WTC11 (cell line): ENCODE measurements around the gene SAMD4A. TPM values are rescaled to one million over a fixed set of nuclear protein-coding genes. Genes with fewer than 3 reads are reported as not detected.

Experiments
- ATAC-seq: fragments of 200-7000 bp; cut with Tn5 transposase; 2 replicates; pipeline ENCODE4 v1.10.0; 2021; ENCODE audit warnings: mild to moderate bottlenecking, moderate library complexity
- CTCF ChIA-PET: fragments of 300-600 bp; sonication (Branson Sonifier 250); formaldehyde crosslinking; loops from one replicate; lab custom pipeline; 2021; ENCODE audit warnings: antibody characterized with exemption; lab: Charles Lee
- POLR2A ChIA-PET: fragments of 350-600 bp; sonication (Branson Sonifier 250); formaldehyde crosslinking; loops from one replicate; lab custom pipeline; 2021; ENCODE audit warnings: antibody characterized with exemption; lab: Charles Lee
- DNase-seq: peaks from one replicate; pipeline ENCODE4 v3.0.0; 2021; ENCODE audit warnings: low spot score
- H3K27ac Mint-ChIP-seq: 2 replicates; pipeline ENCODE4 v1.8.0; 2021; ENCODE audit warnings: mixed read lengths
- H3K27me3 Mint-ChIP-seq: 2 replicates; pipeline ENCODE4 v1.8.0; 2021; ENCODE audit warnings: low read depth, mild to moderate bottlenecking, moderate library complexity, mixed read lengths
- H3K36me3 Mint-ChIP-seq: 2 replicates; pipeline ENCODE4 v1.8.0; 2021; ENCODE audit warnings: mixed read lengths
- H3K4me1 Mint-ChIP-seq: 2 replicates; pipeline ENCODE4 v1.8.0; 2022; ENCODE audit warnings: mixed read lengths
- H3K4me3 Mint-ChIP-seq: 2 replicates; pipeline ENCODE4 v1.8.0; 2021; ENCODE audit warnings: mild to moderate bottlenecking, moderate library complexity, mixed read lengths
- H3K9me3 Mint-ChIP-seq: 2 replicates; pipeline ENCODE4 v1.8.0; 2021; ENCODE audit warnings: mixed read lengths
- ATF1 ChIP-seq: sonication (generic); formaldehyde crosslinking; IDR thresholded peaks from 2 replicates; pipeline ENCODE4 v1.8.1; 2023; ENCODE audit warnings: mild to moderate bottlenecking, moderate library complexity, missing genetic modification reagents
- ATF3 ChIP-seq: sonication (generic); formaldehyde crosslinking; conservative IDR thresholded peaks from 2 replicates; pipeline ENCODE4 v1.8.1; 2022; ENCODE audit warnings: mild to moderate bottlenecking, missing genetic modification reagents
- CDX4 ChIP-seq: fragments of 250-450 bp; sonication (Bioruptor Pico); IDR thresholded peaks from 2 replicates; pipeline ENCODE4 v1.9.0; 2021; ENCODE audit warnings: moderate library complexity, mild to moderate bottlenecking, inconsistent platforms, borderline replicate concordance
- FOXJ3 ChIP-seq: sonication (generic); formaldehyde crosslinking; IDR thresholded peaks from 2 replicates; pipeline ENCODE4 v1.9.0; 2021; ENCODE audit warnings: missing genetic modification reagents, mild to moderate bottlenecking, borderline replicate concordance
- FOXP1 ChIP-seq: sonication (generic); formaldehyde crosslinking; IDR thresholded peaks from 2 replicates; pipeline ENCODE4 v1.8.0; 2022; ENCODE audit warnings: missing genetic modification reagents, mild to moderate bottlenecking, moderate library complexity, borderline replicate concordance
- FOXP4 ChIP-seq: sonication (generic); formaldehyde crosslinking; IDR thresholded peaks from 2 replicates; pipeline ENCODE4 v1.8.0; 2022; ENCODE audit warnings: mild to moderate bottlenecking, missing genetic modification reagents
- IRF2 ChIP-seq: sonication (generic); formaldehyde crosslinking; IDR thresholded peaks from 2 replicates; pipeline ENCODE4 v1.8.0; 2022; ENCODE audit warnings: low read depth, missing genetic modification reagents, borderline replicate concordance
- JAZF1 ChIP-seq: fragments of 250-450 bp; sonication (Bioruptor Pico); IDR thresholded peaks from 2 replicates; pipeline ENCODE4 v1.9.0; 2021; ENCODE audit warnings: moderate library complexity, mild to moderate bottlenecking, inconsistent platforms
- KAT7 ChIP-seq: sonication (generic); formaldehyde crosslinking; IDR thresholded peaks from 2 replicates; pipeline ENCODE4 v1.8.1; 2023; ENCODE audit warnings: missing genetic modification reagents, mild to moderate bottlenecking, borderline replicate concordance
- NR1H2 ChIP-seq: sonication (generic); formaldehyde crosslinking; IDR thresholded peaks from 2 replicates; pipeline ENCODE4 v1.9.0; 2021; ENCODE audit warnings: mild to moderate bottlenecking, moderate library complexity, missing genetic modification reagents
- NR3C1 ChIP-seq: sonication (generic); formaldehyde crosslinking; conservative IDR thresholded peaks from 2 replicates; pipeline ENCODE4 v1.8.1; 2023; ENCODE audit warnings: low read depth, mild to moderate bottlenecking, missing genetic modification reagents
- PREB ChIP-seq: sonication (generic); formaldehyde crosslinking; IDR thresholded peaks from 2 replicates; pipeline ENCODE4 v1.8.1; 2022; ENCODE audit warnings: mild to moderate bottlenecking, missing genetic modification reagents, moderate library complexity, borderline replicate concordance
- SMAD3 ChIP-seq: sonication (generic); formaldehyde crosslinking; IDR thresholded peaks from 2 replicates; pipeline ENCODE4 v1.8.0; 2022; ENCODE audit warnings: missing genetic modification reagents, mild to moderate bottlenecking, borderline replicate concordance
- SMAD4 ChIP-seq: sonication (generic); formaldehyde crosslinking; IDR thresholded peaks from 2 replicates; pipeline ENCODE4 v1.8.0; 2022; ENCODE audit warnings: mild to moderate bottlenecking, missing genetic modification reagents
- TCF7 ChIP-seq: sonication (generic); formaldehyde crosslinking; IDR thresholded peaks from 2 replicates; pipeline ENCODE4 v1.8.0; 2022; ENCODE audit warnings: mild to moderate bottlenecking, low read depth, missing genetic modification reagents, moderate library complexity
- TP53 ChIP-seq: sonication (generic); formaldehyde crosslinking; IDR thresholded peaks from 2 replicates; pipeline ENCODE4 v1.8.1; 2023; ENCODE audit warnings: mild to moderate bottlenecking, missing genetic modification reagents
- ZBTB21 ChIP-seq: sonication (generic); formaldehyde crosslinking; IDR thresholded peaks from 2 replicates; pipeline ENCODE4 v1.8.1; 2023; ENCODE audit warnings: mild to moderate bottlenecking, missing genetic modification reagents, borderline replicate concordance
- ZNF232 ChIP-seq: sonication (generic); formaldehyde crosslinking; IDR thresholded peaks from 2 replicates; pipeline ENCODE4 v1.8.0; 2022; ENCODE audit warnings: mild to moderate bottlenecking, missing genetic modification reagents
- ZNF317 ChIP-seq: sonication (generic); formaldehyde crosslinking; IDR thresholded peaks from 2 replicates; pipeline ENCODE4 v1.8.1; 2023; ENCODE audit warnings: low read depth, mild to moderate bottlenecking, moderate library complexity, missing genetic modification reagents, borderline replicate concordance
- ZNF396 ChIP-seq: fragments of 250-450 bp; sonication (Bioruptor Pico); IDR thresholded peaks from 2 replicates; pipeline ENCODE4 v1.8.0; 2021; ENCODE audit warnings: mild to moderate bottlenecking, moderate library complexity, borderline replicate concordance
- total RNA-seq: library from RNA; stranded (reverse); gene quantifications from 3 replicates; pipeline ENCODE4 v1.2.3, GENCODE V29; 2021
- TF ChIP-seq, protein P1 (sequence below): sonication (generic); formaldehyde crosslinking; IDR thresholded peaks from 2 replicates; pipeline ENCODE4 v1.8.1; 2023; ENCODE audit warnings: mild to moderate bottlenecking, missing genetic modification reagents
- TF ChIP-seq, protein P2 (sequence below): fragments of 200-600 bp; IDR thresholded peaks from 2 replicates; pipeline ENCODE4 v1.8.0; 2022; ENCODE audit warnings: antibody characterized with exemption

The SAMD4A gene
- total RNA-seq, 1 experiment from 2014 or later: 6.0 TPM

GRCh38 chr14:54760866-54761575, 194.1 kb downstream of the SAMD4A start:
- Mint-ChIP-seq H3K27ac (peak overlapping the region; percentile 49; the same call in 1 of the 2 replicates), H3K9me3 (no peaks in the 10 kb centered on the region), H3K27me3 (no peaks in the 10 kb centered on the region), H3K36me3 (no peaks in the 10 kb centered on the region; the same call in 1 of the 2 replicates), H3K4me1 (no peaks in the 10 kb centered on the region), H3K4me3 (no peak overlapping the region)
- CTCF ChIA-PET: interaction anchor here (1.0 kb wide), 1 partner anchor 12 kb away, joined by 3 read pairs; no protein-coding TSS in a partner anchor
- POLR2A ChIA-PET: no interaction called here
- DNase-seq (no peak), ATAC-seq (no peak)
- TF ChIP-seq ZNF232 (CRISPR knock-in tag) (no peak), ATF1 (CRISPR knock-in tag) (no peak), NR1H2 (CRISPR knock-in tag) (no peak), TCF7 (CRISPR knock-in tag) (no peak), TP53 (CRISPR knock-in tag) (no peak), IRF2 (no peak), PREB (CRISPR knock-in tag) (no peak), KAT7 (no peak), FOXP4 (CRISPR knock-in tag) (no peak), NR3C1 (CRISPR knock-in tag) (no peak), ATF3 (CRISPR knock-in tag) (no peak), FOXP1 (CRISPR knock-in tag) (no peak), FOXJ3 (CRISPR knock-in tag) (no peak), ZNF317 (CRISPR knock-in tag) (no peak), JAZF1 (no peak), ZNF396 (CRISPR knock-in tag) (no peak)
- TF ChIP-seq, protein P1, sequence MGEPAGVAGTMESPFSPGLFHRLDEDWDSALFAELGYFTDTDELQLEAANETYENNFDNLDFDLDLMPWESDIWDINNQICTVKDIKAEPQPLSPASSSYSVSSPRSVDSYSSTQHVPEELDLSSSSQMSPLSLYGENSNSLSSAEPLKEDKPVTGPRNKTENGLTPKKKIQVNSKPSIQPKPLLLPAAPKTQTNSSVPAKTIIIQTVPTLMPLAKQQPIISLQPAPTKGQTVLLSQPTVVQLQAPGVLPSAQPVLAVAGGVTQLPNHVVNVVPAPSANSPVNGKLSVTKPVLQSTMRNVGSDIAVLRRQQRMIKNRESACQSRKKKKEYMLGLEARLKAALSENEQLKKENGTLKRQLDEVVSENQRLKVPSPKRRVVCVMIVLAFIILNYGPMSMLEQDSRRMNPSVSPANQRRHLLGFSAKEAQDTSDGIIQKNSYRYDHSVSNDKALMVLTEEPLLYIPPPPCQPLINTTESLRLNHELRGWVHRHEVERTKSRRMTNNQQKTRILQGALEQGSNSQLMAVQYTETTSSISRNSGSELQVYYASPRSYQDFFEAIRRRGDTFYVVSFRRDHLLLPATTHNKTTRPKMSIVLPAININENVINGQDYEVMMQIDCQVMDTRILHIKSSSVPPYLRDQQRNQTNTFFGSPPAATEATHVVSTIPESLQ (CRISPR knock-in tag): no peak
- TF ChIP-seq, protein P2, sequence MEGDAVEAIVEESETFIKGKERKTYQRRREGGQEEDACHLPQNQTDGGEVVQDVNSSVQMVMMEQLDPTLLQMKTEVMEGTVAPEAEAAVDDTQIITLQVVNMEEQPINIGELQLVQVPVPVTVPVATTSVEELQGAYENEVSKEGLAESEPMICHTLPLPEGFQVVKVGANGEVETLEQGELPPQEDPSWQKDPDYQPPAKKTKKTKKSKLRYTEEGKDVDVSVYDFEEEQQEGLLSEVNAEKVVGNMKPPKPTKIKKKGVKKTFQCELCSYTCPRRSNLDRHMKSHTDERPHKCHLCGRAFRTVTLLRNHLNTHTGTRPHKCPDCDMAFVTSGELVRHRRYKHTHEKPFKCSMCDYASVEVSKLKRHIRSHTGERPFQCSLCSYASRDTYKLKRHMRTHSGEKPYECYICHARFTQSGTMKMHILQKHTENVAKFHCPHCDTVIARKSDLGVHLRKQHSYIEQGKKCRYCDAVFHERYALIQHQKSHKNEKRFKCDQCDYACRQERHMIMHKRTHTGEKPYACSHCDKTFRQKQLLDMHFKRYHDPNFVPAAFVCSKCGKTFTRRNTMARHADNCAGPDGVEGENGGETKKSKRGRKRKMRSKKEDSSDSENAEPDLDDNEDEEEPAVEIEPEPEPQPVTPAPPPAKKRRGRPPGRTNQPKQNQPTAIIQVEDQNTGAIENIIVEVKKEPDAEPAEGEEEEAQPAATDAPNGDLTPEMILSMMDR: no peak

DNA sequence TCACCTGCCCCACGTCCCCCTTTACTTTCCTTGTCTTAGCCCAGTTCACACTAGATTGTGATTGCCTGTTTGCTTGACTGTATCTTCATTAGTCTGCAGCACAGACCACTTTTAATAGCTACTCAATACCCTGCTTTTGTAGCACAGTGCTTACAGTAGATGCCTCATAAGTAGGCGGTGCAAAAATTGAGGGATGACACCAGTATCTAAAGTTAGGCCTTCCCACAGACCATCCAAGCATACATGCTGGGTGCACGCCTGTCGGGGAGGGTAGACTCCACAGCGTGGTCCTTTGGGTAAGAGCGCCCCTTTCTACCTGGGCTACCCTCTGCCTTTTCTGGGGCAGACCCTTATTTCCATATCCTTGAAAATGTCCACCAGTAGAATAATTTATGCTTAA, 194.9 kb downstream of the SAMD4A start:
- ATAC-seq (no peak), DNase-seq (no peak)
- Mint-ChIP-seq H3K27ac (no peak overlapping the region; the same call in 1 of the 2 replicates), H3K27me3 (no peaks in the 10 kb centered on the region), H3K9me3 (no peaks in the 10 kb centered on the region), H3K4me1 (no peaks in the 10 kb centered on the region), H3K36me3 (no peaks in the 10 kb centered on the region; the same call in 1 of the 2 replicates), H3K4me3 (no peak overlapping the region)
- POLR2A ChIA-PET: no interaction called here
- CTCF ChIA-PET: no interaction called here
- no peak for TF ChIP-seq SMAD3
- TF ChIP-seq SMAD4: no peak
- TF ChIP-seq CDX4: no peak
- no peak for TF ChIP-seq TP53 (CRISPR knock-in tag)
- TF ChIP-seq ZBTB21 (CRISPR knock-in tag): no peak
